ENCODE measurements around the gene NIPSNAP2.
"Not testable (repeated sequence)": the region's sequence is repeated elsewhere in the genome, so short reads cannot be mapped to it uniquely, and the experiment has no call there.

NIPSNAP2 gene

GRCh38 chr7:55964261-55965099 lies at the start of gene NIPSNAP2:
NIPSNAP2 (plus strand) TSS chr7:55964585; CDS start chr7:55964610, 25 bp downstream.
- DNase-seq (ENCODE audit: low read depth): no peak

- no peak for DNase-seq (ENCODE audit: low read depth)
These were observed 46.6 kb upstream of the NIPSNAP2 start for GRCh38 chr7:55917771-55918170.

GRCh38 chr7:55928006-55928767 lies 36.2 kb upstream of the NIPSNAP2 start:
- DNase-seq (ENCODE audit: low read depth): no peak

GRCh38 chr7:55931421-55932151 lies 32.8 kb upstream of the NIPSNAP2 start:
- DNase-seq (ENCODE audit: low read depth): no peak

- DNase-seq (ENCODE audit: low read depth): no peak
These were observed 24.8 kb upstream of the NIPSNAP2 start for GRCh38 chr7:55939514-55940123.

GRCh38 chr7:55946545-55946944 lies 17.8 kb upstream of the NIPSNAP2 start:
- DNase-seq (ENCODE audit: low read depth): no peak

- peak; percentile 80 for DNase-seq (ENCODE audit: low read depth)
These were observed 12.6 kb upstream of the NIPSNAP2 start, which contains the start of gene MRPS17 for GRCh38 chr7:55951637-55952351. MRPS17 (plus strand) TSS chr7:55951877; CDS start chr7:55953196, 1,319 bp downstream.

GRCh38 chr7:55952352-55952671 lies 12.1 kb upstream of the NIPSNAP2 start:
- DNase-seq (ENCODE audit: low read depth): not testable (repeated sequence)

- DNase-seq (ENCODE audit: low read depth): no peak
These were observed 10.5 kb upstream of the NIPSNAP2 start for GRCh38 chr7:55953707-55954475.

GRCh38 chr7:55957190-55957589 lies 7.2 kb upstream of the NIPSNAP2 start:
- DNase-seq (ENCODE audit: low read depth): no peak

- DNase-seq (ENCODE audit: low read depth): no peak
These were observed 2.4 kb upstream of the NIPSNAP2 start for GRCh38 chr7:55962014-55962413.

GRCh38 chr7:55963584-55964168 lies 709 bp upstream of the NIPSNAP2 start:
- DNase-seq (ENCODE audit: low read depth): no peak

GRCh38 chr7:55965100-55965470 lies 700 bp downstream of the NIPSNAP2 start:
- DNase-seq (ENCODE audit: low read depth): no peak

GRCh38 chr7:55965805-55966421 lies 1.5 kb downstream of the NIPSNAP2 start:
- no peak for DNase-seq (ENCODE audit: low read depth)

- DNase-seq (ENCODE audit: low read depth): no peak
These were observed 2.5 kb downstream of the NIPSNAP2 start for GRCh38 chr7:55966851-55967250.

GRCh38 chr7:55969391-55969790 lies 5.0 kb downstream of the NIPSNAP2 start:
- no peak for DNase-seq (ENCODE audit: low read depth)

GRCh38 chr7:55970561-55970960 lies 6.2 kb downstream of the NIPSNAP2 start:
- no peak for DNase-seq (ENCODE audit: low read depth)

- no peak for DNase-seq (ENCODE audit: low read depth)
These were observed 6.6 kb downstream of the NIPSNAP2 start for GRCh38 chr7:55970978-55971377.

GRCh38 chr7:55973747-55974250 lies 9.4 kb downstream of the NIPSNAP2 start:
- DNase-seq (ENCODE audit: low read depth): no peak

Data from stimulated activated CD8-positive, alpha-beta memory T cell treated with anti-CD3 and anti-CD28 coated beads, Interleukin-15, amount 100 ng/mL, for 1 hour (primary cell).